ENCODE data around the gene ZNF789. TPM values are rescaled to one million over a fixed set of nuclear protein-coding genes. Genes with fewer than 3 reads are reported as not detected.

The ZNF789 gene
- total and polyA plus RNA-seq, 9 of the 15 experiments (the other 6 are each of a cell fraction or from before 2014, with no cell fraction given), result 6.1 to 57.0 (median 24.8) TPM

DNA sequence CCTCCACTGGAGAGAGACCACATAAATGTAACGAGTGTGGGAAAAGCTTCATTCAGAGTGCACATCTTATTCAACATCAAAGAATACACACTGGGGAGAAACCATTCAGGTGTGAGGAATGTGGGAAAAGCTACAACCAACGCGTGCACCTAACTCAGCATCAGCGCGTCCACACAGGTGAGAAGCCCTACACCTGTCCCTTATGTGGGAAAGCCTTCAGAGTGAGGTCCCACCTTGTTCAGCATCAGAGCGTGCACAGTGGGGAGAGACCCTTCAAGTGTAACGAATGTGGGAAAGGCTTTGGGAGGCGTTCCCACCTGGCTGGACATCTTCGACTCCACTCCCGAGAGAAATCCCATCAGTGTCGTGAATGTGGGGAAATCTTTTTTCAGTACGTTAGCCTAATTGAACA is 58.7 kb downstream of the ZNF789 start (continued):
- TF ChIP-seq, protein P1, sequence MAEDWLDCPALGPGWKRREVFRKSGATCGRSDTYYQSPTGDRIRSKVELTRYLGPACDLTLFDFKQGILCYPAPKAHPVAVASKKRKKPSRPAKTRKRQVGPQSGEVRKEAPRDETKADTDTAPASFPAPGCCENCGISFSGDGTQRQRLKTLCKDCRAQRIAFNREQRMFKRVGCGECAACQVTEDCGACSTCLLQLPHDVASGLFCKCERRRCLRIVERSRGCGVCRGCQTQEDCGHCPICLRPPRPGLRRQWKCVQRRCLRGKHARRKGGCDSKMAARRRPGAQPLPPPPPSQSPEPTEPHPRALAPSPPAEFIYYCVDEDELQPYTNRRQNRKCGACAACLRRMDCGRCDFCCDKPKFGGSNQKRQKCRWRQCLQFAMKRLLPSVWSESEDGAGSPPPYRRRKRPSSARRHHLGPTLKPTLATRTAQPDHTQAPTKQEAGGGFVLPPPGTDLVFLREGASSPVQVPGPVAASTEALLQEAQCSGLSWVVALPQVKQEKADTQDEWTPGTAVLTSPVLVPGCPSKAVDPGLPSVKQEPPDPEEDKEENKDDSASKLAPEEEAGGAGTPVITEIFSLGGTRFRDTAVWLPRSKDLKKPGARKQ (CRISPR knock-in tag; IDR thresholded peaks at IDR 0.05), result peak; percentile 67; the same call in 1 of the 2 replicates
- TF ChIP-seq, protein P2, sequence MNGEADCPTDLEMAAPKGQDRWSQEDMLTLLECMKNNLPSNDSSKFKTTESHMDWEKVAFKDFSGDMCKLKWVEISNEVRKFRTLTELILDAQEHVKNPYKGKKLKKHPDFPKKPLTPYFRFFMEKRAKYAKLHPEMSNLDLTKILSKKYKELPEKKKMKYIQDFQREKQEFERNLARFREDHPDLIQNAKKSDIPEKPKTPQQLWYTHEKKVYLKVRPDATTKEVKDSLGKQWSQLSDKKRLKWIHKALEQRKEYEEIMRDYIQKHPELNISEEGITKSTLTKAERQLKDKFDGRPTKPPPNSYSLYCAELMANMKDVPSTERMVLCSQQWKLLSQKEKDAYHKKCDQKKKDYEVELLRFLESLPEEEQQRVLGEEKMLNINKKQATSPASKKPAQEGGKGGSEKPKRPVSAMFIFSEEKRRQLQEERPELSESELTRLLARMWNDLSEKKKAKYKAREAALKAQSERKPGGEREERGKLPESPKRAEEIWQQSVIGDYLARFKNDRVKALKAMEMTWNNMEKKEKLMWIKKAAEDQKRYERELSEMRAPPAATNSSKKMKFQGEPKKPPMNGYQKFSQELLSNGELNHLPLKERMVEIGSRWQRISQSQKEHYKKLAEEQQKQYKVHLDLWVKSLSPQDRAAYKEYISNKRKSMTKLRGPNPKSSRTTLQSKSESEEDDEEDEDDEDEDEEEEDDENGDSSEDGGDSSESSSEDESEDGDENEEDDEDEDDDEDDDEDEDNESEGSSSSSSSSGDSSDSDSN (IDR thresholded peaks at IDR 0.05; ENCODE audit: borderline replicate concordance in 1 of 2, low read depth in 2 of 2, low read length in 2 of 2), result no peak
- TF ChIP-seq, protein P3, sequence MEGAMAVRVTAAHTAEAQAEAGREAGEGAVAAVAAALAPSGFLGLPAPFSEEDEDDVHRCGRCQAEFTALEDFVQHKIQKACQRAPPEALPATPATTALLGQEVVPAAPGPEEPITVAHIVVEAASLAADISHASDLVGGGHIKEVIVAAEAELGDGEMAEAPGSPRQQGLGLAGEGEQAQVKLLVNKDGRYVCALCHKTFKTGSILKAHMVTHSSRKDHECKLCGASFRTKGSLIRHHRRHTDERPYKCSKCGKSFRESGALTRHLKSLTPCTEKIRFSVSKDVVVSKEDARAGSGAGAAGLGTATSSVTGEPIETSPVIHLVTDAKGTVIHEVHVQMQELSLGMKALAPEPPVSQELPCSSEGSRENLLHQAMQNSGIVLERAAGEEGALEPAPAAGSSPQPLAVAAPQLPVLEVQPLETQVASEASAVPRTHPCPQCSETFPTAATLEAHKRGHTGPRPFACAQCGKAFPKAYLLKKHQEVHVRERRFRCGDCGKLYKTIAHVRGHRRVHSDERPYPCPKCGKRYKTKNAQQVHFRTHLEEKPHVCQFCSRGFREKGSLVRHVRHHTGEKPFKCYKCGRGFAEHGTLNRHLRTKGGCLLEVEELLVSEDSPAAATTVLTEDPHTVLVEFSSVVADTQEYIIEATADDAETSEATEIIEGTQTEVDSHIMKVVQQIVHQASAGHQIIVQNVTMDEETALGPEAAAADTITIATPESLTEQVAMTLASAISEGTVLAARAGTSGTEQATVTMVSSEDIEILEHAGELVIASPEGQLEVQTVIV (CRISPR knock-in tag; IDR thresholded peaks at IDR 0.05; ENCODE audit: borderline replicate concordance), result no peak
- TF ChIP-seq, protein P4, sequence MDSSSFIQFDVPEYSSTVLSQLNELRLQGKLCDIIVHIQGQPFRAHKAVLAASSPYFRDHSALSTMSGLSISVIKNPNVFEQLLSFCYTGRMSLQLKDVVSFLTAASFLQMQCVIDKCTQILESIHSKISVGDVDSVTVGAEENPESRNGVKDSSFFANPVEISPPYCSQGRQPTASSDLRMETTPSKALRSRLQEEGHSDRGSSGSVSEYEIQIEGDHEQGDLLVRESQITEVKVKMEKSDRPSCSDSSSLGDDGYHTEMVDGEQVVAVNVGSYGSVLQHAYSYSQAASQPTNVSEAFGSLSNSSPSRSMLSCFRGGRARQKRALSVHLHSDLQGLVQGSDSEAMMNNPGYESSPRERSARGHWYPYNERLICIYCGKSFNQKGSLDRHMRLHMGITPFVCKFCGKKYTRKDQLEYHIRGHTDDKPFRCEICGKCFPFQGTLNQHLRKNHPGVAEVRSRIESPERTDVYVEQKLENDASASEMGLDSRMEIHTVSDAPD (CRISPR knock-in tag; IDR thresholded peaks at IDR 0.05), result no peak
- TF ChIP-seq SMARCA5 (IDR thresholded peaks at IDR 0.05) (0 out of 2 replicates have a peak, but pooled peaks have one; percentile 52), LEF1 (IDR thresholded peaks at IDR 0.05) (peak; percentile 77), LCOR (CRISPR knock-in tag; IDR thresholded peaks at IDR 0.05) (no peak), KLF13 (tag; IDR thresholded peaks at IDR 0.05; ENCODE audit: borderline replicate concordance, low read depth) (no peak), CBFA2T3 (IDR thresholded peaks at IDR 0.05) (no peak), ZNF507 (tag; conservative IDR thresholded peaks at IDR 0.05) (no peak), ZNF121 (CRISPR knock-in tag; conservative IDR thresholded peaks at IDR 0.05) (no peak; the same call in 1 of the 2 replicates), MCM3 (IDR thresholded peaks at IDR 0.05) (no peak), ZNF140 (CRISPR knock-in tag; IDR thresholded peaks at IDR 0.05) (no peak), CTBP1 (IDR thresholded peaks at IDR 0.05; ENCODE audit: borderline replicate concordance) (peak; percentile 26; the same call in 1 of the 2 replicates)
- TF ChIP-seq, protein P5, sequence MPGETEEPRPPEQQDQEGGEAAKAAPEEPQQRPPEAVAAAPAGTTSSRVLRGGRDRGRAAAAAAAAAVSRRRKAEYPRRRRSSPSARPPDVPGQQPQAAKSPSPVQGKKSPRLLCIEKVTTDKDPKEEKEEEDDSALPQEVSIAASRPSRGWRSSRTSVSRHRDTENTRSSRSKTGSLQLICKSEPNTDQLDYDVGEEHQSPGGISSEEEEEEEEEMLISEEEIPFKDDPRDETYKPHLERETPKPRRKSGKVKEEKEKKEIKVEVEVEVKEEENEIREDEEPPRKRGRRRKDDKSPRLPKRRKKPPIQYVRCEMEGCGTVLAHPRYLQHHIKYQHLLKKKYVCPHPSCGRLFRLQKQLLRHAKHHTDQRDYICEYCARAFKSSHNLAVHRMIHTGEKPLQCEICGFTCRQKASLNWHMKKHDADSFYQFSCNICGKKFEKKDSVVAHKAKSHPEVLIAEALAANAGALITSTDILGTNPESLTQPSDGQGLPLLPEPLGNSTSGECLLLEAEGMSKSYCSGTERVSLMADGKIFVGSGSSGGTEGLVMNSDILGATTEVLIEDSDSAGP (CRISPR knock-in tag; IDR thresholded peaks at IDR 0.05), result no peak

Measured in K562 (cell line).